GM18511 (cell line): ENCODE measurements around the gene RPGR.

Experiments
- ATAC-seq: cut with Tn5 transposase; IDR thresholded peaks from one replicate; pipeline ENCODE4 v1.9.1; 2021; ENCODE audit warnings: mild to moderate bottlenecking, moderate library complexity; ENCODE audit not compliant: unreplicated experiment

The RPGR gene

DNA sequence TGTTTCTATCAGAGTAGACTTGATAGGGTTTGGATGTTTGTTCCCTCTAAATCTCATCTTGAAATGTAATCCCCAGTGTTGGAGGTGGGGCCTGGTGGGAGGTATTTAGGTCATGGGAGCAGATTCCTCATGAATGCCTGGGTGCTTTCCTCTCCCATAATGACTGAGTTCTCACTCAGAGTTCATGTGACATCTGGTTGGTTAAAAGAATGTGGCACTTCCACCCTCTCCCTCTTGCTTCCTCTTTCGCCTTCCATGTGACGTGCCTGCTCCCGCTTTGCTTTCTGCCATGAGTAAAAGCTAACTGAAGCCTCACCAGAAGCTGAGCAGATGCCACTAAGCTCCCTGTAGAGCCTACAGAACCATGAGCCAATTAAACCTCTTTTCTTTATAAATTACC lies 59.3 kb downstream of the RPGR start:
- no peak for ATAC-seq

DNA sequence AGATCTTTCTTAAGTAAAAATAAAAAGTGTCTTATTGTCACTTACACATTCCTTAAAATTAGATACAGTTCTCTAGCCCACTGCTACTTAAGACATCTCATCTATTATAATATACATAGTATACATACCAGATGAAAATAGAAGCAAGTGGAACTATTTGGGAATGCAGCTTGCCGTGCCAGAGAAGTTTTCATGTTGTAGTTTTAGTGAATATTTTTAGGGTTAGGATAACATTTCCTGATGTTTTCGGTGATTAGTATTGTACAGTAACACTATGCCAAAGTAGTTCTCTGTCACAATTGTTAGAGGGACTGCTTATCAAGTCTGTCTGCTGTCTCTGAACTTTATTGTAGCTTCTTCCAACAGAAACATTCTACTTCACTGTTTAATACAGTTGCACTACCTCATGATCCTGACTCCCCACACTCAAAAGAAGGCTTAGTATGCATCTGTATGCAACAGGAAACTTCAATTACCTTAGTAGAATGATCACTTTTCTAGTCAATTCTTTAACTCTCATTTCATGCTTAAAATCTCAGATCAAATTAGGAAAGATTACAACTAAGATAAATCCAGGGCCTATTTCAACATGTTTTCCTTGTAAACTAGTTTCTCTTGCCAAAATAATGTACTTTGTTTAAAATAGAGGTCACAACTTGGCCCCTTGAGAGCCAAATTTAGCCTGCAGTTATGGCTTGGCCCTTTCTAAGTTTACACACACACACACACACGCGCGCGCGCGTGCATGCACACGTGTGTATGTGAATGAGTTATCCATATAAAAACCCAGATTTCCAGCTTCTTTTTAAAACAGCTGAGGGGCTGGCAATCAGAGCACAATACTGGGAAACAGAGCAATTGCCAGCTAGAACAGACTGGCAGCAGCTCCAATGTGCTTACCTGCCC lies 64.3 kb downstream of the RPGR start:
- ATAC-seq = no peak

DNA sequence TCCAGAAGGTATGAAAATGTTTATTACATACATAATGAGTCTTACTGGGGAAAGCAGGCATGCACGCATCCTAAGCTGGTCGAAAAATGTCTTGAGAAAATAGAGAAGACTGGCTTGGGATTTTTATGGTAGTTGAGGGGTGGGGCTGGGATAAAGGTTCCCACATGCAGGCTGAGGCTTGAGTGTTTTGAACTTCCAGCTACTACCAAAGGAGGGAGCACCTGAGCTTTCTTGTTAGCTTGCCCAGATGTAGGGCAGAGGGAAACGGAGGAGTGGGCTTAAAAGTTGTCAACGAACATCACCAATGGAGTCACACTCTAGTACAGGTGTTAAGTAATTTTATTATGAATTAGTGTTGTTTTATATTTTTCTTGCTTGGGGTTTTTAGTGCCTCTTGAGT lies 67.1 kb downstream of the RPGR start:
- ATAC-seq = no peak

DNA sequence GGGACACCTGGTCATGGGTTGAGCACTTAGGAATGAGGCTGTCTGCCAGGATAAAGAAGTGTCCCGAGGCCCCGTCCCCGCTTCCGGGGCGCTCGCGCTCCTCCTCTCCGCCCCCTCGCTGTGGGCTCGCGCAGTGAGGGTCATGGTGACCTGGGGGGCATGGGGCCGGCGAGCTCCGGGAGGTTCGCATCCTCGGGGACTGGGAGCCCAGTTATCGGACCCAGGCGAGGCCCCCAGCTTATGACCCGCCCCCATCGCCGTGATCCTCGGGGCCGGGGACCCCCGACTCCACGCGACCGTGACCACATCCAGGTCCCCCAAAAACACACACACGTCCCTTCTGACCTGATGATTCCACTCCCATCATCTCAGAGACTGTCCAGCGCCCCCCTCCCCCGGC lies 71.3 kb downstream of the RPGR start:
- no peak for ATAC-seq

- ATAC-seq = no peak
Measured at GRCh38 chrX:38249965-38250364, 77.3 kb downstream of the RPGR start.

DNA sequence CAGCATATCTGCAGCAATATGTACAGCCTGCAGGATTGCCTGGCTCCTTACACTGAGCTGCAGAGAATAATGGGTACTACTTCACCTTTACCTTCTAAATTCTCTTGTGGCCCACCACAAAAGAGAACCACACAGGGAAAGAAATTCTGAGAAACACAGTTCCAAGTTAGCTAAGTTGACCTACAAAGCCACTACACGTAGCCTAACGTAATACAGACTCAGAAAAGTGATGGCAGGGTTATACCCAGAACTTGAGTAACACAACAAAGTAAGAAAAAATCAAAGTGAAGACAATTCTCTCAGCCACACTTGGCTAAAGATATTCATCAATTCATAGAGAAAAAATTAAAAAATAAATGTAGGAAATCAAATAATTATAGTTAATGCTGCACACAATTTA lies 80.3 kb downstream of the RPGR start:
- ATAC-seq = no peak

- ATAC-seq = no peak
Measured at GRCh38 chrX:38240541-38240940, 86.8 kb downstream of the RPGR start.

GRCh38 chrX:38236901-38237615 lies 90.3 kb downstream of the RPGR start:
- ATAC-seq = no peak

GRCh38 chrX:38233891-38234667 lies 93.2 kb downstream of the RPGR start:
- no peak for ATAC-seq

GRCh38 chrX:38232079-38232686 lies 95.1 kb downstream of the RPGR start:
- ATAC-seq = no peak

DNA sequence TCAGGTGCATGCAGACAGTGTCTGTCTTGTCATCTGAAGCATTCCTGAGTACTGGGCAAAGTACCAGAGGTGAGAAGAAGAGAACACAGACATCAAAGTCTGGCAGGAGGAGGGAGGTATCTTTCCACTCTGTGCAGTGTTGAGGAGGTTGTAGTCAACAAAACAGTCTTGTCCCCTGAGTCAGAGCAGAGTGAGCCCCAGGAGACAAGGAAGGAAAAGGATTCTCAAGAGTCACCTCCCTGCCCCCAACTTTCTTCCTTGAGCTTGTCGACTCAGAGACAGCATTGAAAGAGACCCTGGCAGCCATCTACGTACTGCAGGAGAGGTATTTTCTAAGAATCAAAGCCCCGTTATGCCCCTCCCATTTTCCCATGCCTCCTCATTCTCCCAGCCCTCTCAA lies 102.2 kb downstream of the RPGR start:
- ATAC-seq = no peak

DNA sequence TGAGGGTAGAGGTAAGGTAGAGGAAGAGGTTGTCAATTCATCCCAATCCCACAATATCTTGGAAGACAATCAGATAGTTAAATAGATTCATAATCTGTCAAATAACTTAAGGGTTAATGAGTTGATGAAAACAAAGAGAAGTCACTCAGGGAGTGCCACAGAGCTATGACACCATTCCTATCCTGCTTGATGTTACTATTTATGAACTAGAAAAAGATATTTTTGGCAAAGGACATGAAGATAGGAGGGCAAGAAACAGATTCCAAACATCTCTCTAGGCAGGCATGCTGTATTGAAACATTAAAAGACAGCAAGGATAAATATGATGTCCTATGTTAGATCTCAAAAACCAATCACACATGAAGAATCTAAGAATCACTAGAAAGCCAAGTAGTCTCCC lies 103.1 kb downstream of the RPGR start:
- no peak for ATAC-seq

DNA sequence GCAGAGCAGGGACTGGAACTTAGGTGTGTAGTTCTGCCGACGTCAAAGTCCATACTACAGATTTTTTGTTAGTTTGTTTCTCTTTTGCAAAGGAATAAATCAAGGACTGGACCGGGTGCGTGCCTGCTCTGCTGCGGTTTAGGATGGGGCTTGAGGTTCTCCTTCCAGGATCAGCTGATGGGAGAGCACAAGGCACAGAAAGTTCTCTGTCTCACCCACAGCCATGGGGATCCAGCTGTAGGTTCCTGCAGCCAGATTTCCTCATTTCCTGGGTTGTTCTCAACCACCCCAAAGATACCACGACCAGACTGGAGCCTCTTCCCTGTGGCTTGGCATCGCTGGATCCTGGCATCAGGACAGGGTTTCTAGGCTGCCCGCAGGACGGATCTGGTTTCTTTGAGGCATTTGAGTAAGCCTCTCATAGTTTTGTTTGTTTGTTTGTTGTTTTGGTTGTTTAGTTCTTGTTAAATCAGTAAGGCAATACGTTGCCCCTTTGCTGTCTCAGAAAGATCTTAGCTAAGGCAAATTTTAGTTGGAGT lies 105.8 kb downstream of the RPGR start:
- no peak for ATAC-seq

GRCh38 chrX:38220415-38221390 lies 106.6 kb downstream of the RPGR start, which contains the start of gene SRPX:
TSS of gene SRPX (minus strand) at chrX:38220871. CDS start at chrX:38220792, 79 bp downstream.
- peak; percentile 29 for ATAC-seq

GRCh38 chrX:38220024-38220414 lies 107.3 kb downstream of the RPGR start:
- peak; percentile 73 for ATAC-seq
